Measurements from ENCODE around the gene MTO1.
"Not testable (repeated sequence)": the region's sequence is repeated elsewhere in the genome, so short reads cannot be mapped to it uniquely, and the experiment has no call there.

The MTO1 gene

GRCh38 chr6:73534628-73535027, 73.1 kb downstream of the MTO1 start:
- DNase-seq, result no peak

GRCh38 chr6:73537677-73538076, 76.1 kb downstream of the MTO1 start:
- DNase-seq, result no peak

- DNase-seq, result no peak
Measured at GRCh38 chr6:73538116-73538779, 76.7 kb downstream of the MTO1 start.

- not testable (repeated sequence) for DNase-seq
Measured at GRCh38 chr6:73542481-73542880, 80.9 kb downstream of the MTO1 start.

- no peak for DNase-seq
Measured at GRCh38 chr6:73542891-73543290, 81.4 kb downstream of the MTO1 start.

- no peak for DNase-seq
Measured at GRCh38 chr6:73547036-73547435, 85.5 kb downstream of the MTO1 start.

- DNase-seq, result no peak
Measured at GRCh38 chr6:73548458-73549446, 87.2 kb downstream of the MTO1 start.

GRCh38 chr6:73551115-73551514, 89.6 kb downstream of the MTO1 start:
- DNase-seq, result not testable (repeated sequence)

- not testable (repeated sequence) for DNase-seq
Measured at GRCh38 chr6:73555380-73555949, 93.9 kb downstream of the MTO1 start.

GRCh38 chr6:73556836-73557235, 95.3 kb downstream of the MTO1 start:
- no peak for DNase-seq
